Muscle of leg (tissue), 11 donors: Measurements from ENCODE around the gene AUTS2. TPM values are rescaled to one million over a fixed set of nuclear protein-coding genes. Genes with fewer than 3 reads are reported as not detected.

ENCODE experiments used
- DNase-seq: peaks from one replicate; pipeline ENCODE4 v3.0.0; 2013
- H3K27ac ChIP-seq: one replicate; pipeline ENCODE4 v1.5.1; 2013; ENCODE audit warnings: mild to moderate bottlenecking, low read length, control low read depth
- H3K27me3 ChIP-seq: one replicate; pipeline ENCODE4 v1.6.1; 2013; ENCODE audit warnings: low read length; ENCODE audit not compliant: control insufficient read depth, insufficient read depth
- H3K36me3 ChIP-seq: one replicate; pipeline ENCODE4 v1.6.1; 2013; ENCODE audit warnings: low read length; ENCODE audit not compliant: control insufficient read depth, insufficient read depth
- H3K4me1 ChIP-seq: one replicate; pipeline ENCODE4 v1.6.1; 2013; ENCODE audit warnings: low read length; ENCODE audit not compliant: control insufficient read depth, insufficient read depth
- H3K4me3 ChIP-seq: one replicate; pipeline ENCODE4 v1.5.1; 2013; ENCODE audit warnings: low read length, control low read depth
- H3K9me3 ChIP-seq: replicated peaks from 2 replicates; pipeline ENCODE4 v1.6.1; 2013; ENCODE audit warnings: low read depth, low read length; ENCODE audit not compliant: control insufficient read depth
- WGBS: methylation state at CpG from one replicate; pipeline ENCODE4 v1.1.5; 2013; ENCODE audit warnings: missing lambda C conversion rate; ENCODE audit not compliant: insufficient coverage; 5-methylcytosine and 5-hydroxymethylcytosine counted together
- polyA plus RNA-seq, 8 donors: library from polyadenylated mRNA; unstranded; fragments of 120-200 nt; gene quantifications; one replicate each; pipeline versions ENCODE4 v1.2.1 to v1.2.3, GENCODE V29; 2013; ENCODE audit warnings: inconsistent platforms in 1 of 8, low replicate concordance in 1 of 8; ENCODE audit not compliant: insufficient read length in 8 of 8, insufficient read depth in 1 of 8
- total RNA-seq: library from RNA; stranded (reverse); fragments of 120-200 nt; gene quantifications from one replicate; pipeline ENCODE4 v1.2.4, GENCODE V29; 2013

AUTS2 gene
- total and polyA plus RNA-seq, 9 donors, result 28.6 to 92.3 (median 58.8) TPM

DNA sequence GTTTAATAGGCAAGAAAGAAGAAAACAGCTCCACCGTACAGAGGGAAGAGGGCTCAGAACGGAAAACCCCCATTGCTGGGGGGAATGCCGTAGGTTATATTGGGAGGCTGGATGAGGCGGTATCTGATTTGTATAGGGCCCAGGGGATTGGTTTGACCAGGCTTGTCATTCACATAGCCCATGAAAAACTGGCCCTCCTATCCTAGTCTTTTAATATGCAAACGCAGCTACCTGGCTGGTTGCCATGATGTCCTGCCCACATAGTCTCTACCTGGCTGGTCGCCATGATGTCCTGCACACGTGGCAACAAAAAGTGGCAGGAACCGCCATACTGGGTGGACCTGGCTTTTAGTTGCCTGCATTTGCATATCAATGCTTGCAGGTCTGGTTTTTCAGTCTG is 84.7 kb downstream of the AUTS2 start:
- Histone ChIP-seq H3K27me3 (no peaks in the 10 kb centered on the region), H3K27ac (no peak overlapping the region), H3K4me3 (no peak overlapping the region), H3K4me1 (peaks cover 13% of the 10 kb centered on the region), H3K36me3 (no peaks in the 10 kb centered on the region), H3K9me3 (no peaks in the 10 kb centered on the region)
- DNase-seq, result no peak
- 76% methylated on average over 5 of the region's 8 CpGs for WGBS

GRCh38 chr7:69684369-69685292 is 86.4 kb downstream of the AUTS2 start:
- no peaks in the 10 kb centered on the region for H3K9me3 ChIP-seq
- peak; percentile 62 for DNase-seq

GRCh38 chr7:69685293-69685631 is 87.0 kb downstream of the AUTS2 start:
- no peak for DNase-seq
- Histone ChIP-seq H3K4me3 (no peak overlapping the region), H3K9me3 (no peaks in the 10 kb centered on the region), H3K27me3 (no peaks in the 10 kb centered on the region), H3K36me3 (no peaks in the 10 kb centered on the region), H3K27ac (peak overlapping the region; percentile 26), H3K4me1 (peaks cover 7% of the 10 kb centered on the region)
- no CpG with 5 or more reads among the region's 1 CpG for WGBS

More at GRCh38 chr7:69684369-69685292, 86.4 kb downstream of the AUTS2 start:
- 48% methylated on average over 3 of the region's 8 CpGs for WGBS
- Histone ChIP-seq H3K27ac (peak overlapping the region; percentile 26), H3K36me3 (no peaks in the 10 kb centered on the region), H3K4me3 (no peak overlapping the region), H3K27me3 (no peaks in the 10 kb centered on the region), H3K4me1 (peaks cover 7% of the 10 kb centered on the region)

DNA sequence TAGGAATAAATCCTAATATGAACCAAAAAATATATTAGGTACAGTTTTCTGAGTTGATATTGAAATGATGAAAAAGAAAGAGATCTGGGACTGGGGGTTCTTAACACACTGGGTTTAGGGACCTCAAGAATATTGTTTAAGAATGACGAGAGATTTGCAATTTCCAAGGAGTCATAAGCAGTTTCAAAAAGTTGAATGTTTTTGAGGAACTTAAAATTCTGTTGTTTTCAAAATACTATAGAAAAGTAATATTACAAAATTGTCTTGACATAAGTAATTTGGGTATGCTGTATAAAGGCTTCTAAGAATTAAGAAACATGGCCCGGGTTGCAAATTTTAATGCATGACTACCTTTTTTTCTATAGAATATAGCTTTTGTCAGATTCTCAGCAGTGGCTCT is 88.1 kb downstream of the AUTS2 start:
- Histone ChIP-seq H3K36me3 (no peaks in the 10 kb centered on the region), H3K27me3 (no peaks in the 10 kb centered on the region), H3K4me3 (no peak overlapping the region), H3K9me3 (no peaks in the 10 kb centered on the region), H3K27ac (no peak overlapping the region), H3K4me1 (peaks cover 7% of the 10 kb centered on the region)
- no CpG with 5 or more reads among the region's 2 CpGs for WGBS
- no peak for DNase-seq

GRCh38 chr7:69687739-69688433 is 89.6 kb downstream of the AUTS2 start:
- Histone ChIP-seq H3K36me3 (no peaks in the 10 kb centered on the region), H3K4me3 (no peak overlapping the region), H3K27me3 (no peaks in the 10 kb centered on the region), H3K9me3 (no peaks in the 10 kb centered on the region), H3K27ac (no peak overlapping the region), H3K4me1 (peaks cover 7% of the 10 kb centered on the region)
- DNase-seq, result no peak
- 52% methylated on average over 3 of the region's 4 CpGs for WGBS

GRCh38 chr7:69690329-69690728 is 92.1 kb downstream of the AUTS2 start:
- 79% methylated on average over 5 of the region's 6 CpGs for WGBS

DNA sequence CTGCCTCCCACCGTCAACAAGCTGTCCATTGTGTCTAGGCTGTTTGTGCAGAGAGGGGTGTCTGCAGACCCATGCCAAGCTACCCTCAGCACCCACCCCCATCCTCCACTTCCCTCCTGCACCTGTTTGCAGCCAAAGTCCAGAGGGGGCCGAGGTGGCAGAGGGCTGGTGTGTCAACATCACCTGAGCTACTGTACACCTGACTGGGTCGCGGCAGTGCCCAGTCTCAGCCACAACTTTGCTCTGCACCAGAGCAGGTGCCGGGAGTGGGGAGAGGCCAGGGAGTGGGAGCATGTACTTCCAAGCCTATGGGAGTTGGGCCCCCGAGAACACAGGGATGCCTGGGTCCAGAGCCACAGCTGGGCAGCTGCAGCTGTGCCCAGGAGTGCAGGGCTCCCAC is 93.1 kb downstream of the AUTS2 start:
- Histone ChIP-seq H3K36me3 (no peaks in the 10 kb centered on the region), H3K4me1 (peaks cover 4% of the 10 kb centered on the region), H3K4me3 (no peak overlapping the region), H3K27ac (no peak overlapping the region), H3K9me3 (no peaks in the 10 kb centered on the region), H3K27me3 (no peaks in the 10 kb centered on the region)
- 78% methylated on average over 4 of the region's 6 CpGs for WGBS
- DNase-seq, result no peak

More at GRCh38 chr7:69690329-69690728, 92.1 kb downstream of the AUTS2 start:
- H3K9me3 ChIP-seq, result no peaks in the 10 kb centered on the region
- H3K27me3 ChIP-seq, result no peaks in the 10 kb centered on the region
- H3K27ac ChIP-seq, result no peak overlapping the region
- no peak overlapping the region for H3K4me3 ChIP-seq
- no peak for DNase-seq
- no peaks in the 10 kb centered on the region for H3K4me1 ChIP-seq
- no peaks in the 10 kb centered on the region for H3K36me3 ChIP-seq

GRCh38 chr7:69691734-69692133 is 93.5 kb downstream of the AUTS2 start:
- peaks cover 4% of the 10 kb centered on the region for H3K4me1 ChIP-seq
- H3K9me3 ChIP-seq, result no peaks in the 10 kb centered on the region
- 14% methylated on average over 1 of the region's 4 CpGs for WGBS
- no peaks in the 10 kb centered on the region for H3K36me3 ChIP-seq
- no peaks in the 10 kb centered on the region for H3K27me3 ChIP-seq
- H3K4me3 ChIP-seq, result no peak overlapping the region
- H3K27ac ChIP-seq, result no peak overlapping the region
- no peak for DNase-seq

GRCh38 chr7:69692611-69693010 is 94.3 kb downstream of the AUTS2 start:
- H3K36me3 ChIP-seq, result no peaks in the 10 kb centered on the region
- no peak overlapping the region for H3K4me3 ChIP-seq
- no peaks in the 10 kb centered on the region for H3K27me3 ChIP-seq
- H3K27ac ChIP-seq, result no peak overlapping the region
- DNase-seq, result no peak
- peaks cover 4% of the 10 kb centered on the region for H3K4me1 ChIP-seq
- H3K9me3 ChIP-seq, result no peaks in the 10 kb centered on the region
- WGBS, result no CpG with 5 or more reads among the region's 3 CpGs

- peak; percentile 33 for DNase-seq
- no CpG with 5 or more reads among the region's 1 CpG for WGBS
- H3K36me3 ChIP-seq, result no peaks in the 10 kb centered on the region
- no peaks in the 10 kb centered on the region for H3K27me3 ChIP-seq
- H3K4me1 ChIP-seq, result peaks cover 4% of the 10 kb centered on the region
- H3K27ac ChIP-seq, result no peak overlapping the region
- no peaks in the 10 kb centered on the region for H3K9me3 ChIP-seq
- no peak overlapping the region for H3K4me3 ChIP-seq
Observed at GRCh38 chr7:69693042-69693441, 94.8 kb downstream of the AUTS2 start.
